Thoracic aorta (tissue), 2 donors: ENCODE data around the gene SPINK4. TPM values are rescaled to one million over a fixed set of nuclear protein-coding genes. Genes with fewer than 3 reads are reported as not detected.

Experiments used
- ATAC-seq: fragments of 150-250 bp; one replicate; pipeline ENCODE4 v1.8.0; 2017; ENCODE audit warnings: low read depth; ENCODE audit not compliant: insufficient number of reproducible peaks, low FRiP score
- DNase-seq: peaks from one replicate; pipeline ENCODE4 v3.0.0-alpha.2; 2020; ENCODE audit warnings: low spot score
- H3K27ac ChIP-seq, 2 donors: fragments of 200-600 bp; sonication (generic); 1 replicate in 1 of 2; 2 replicates in 1 of 2; pipeline ENCODE4 v1.5.1; 2016; ENCODE audit warnings: mild to moderate bottlenecking in 2 of 2, moderate library complexity in 2 of 2
- H3K27me3 ChIP-seq: fragments of 200-600 bp; sonication (generic); replicated peaks from 2 replicates; pipeline ENCODE4 v1.6.0; 2016; ENCODE audit warnings: mild to moderate bottlenecking; ENCODE audit not compliant: insufficient read depth
- H3K36me3 ChIP-seq: fragments of 200-600 bp; sonication (generic); one replicate; pipeline ENCODE4 v1.5.1; 2016
- H3K4me1 ChIP-seq, 2 donors: fragments of 200-600 bp; sonication (generic); 1 replicate in 1 of 2; 2 replicates in 1 of 2; pipeline versions ENCODE4 v1.5.1 to v1.6.0; 2016; ENCODE audit warnings: low read depth in 2 of 2, mild to moderate bottlenecking in 1 of 2; ENCODE audit not compliant: control insufficient read depth in 1 of 2
- H3K4me3 ChIP-seq: fragments of 200-600 bp; sonication (generic); 2 replicates; pipeline ENCODE4 v1.5.1; 2016; ENCODE audit warnings: mild to moderate bottlenecking
- H3K9me3 ChIP-seq: fragments of 200-600 bp; sonication (generic); 2 replicates; pipeline ENCODE4 v1.5.1; 2016
- CTCF ChIP-seq: fragments of 200-600 bp; sonication (generic); IDR thresholded peaks from one replicate; pipeline ENCODE4 v1.5.1; 2019; ENCODE audit warnings: antibody characterized with exemption
- total RNA-seq, 2 donors: library from RNA; depleted of rRNA; stranded (reverse); fragments of >200 nt; gene quantifications; one replicate each; pipeline versions ENCODE4 v1.1.0 to v1.2.3, GENCODE V29; 2016

The SPINK4 gene
- total RNA-seq, 2 donors from 2014 or later = not detected

- DNase-seq (no peak), ATAC-seq (no peak)
- no peak for TF ChIP-seq CTCF
- peak overlapping the region; percentile 94 for H3K4me3 ChIP-seq
- peaks cover 12 to 51% of the 10 kb centered on the region in 2 donors for H3K4me1 ChIP-seq
- H3K9me3 ChIP-seq = no peaks in the 10 kb centered on the region
- H3K27me3 ChIP-seq = no peaks in the 10 kb centered on the region
- H3K36me3 ChIP-seq = peaks cover 17% of the 10 kb centered on the region
- no peak overlapping the region for H3K27ac ChIP-seq
Measured at GRCh38 chr9:33291901-33292300, 51.9 kb downstream of the SPINK4 start.

- peaks cover 20 to 69% of the 10 kb centered on the region in 2 donors for H3K4me1 ChIP-seq
- ATAC-seq (no peak), DNase-seq (no peak)
- H3K4me3 ChIP-seq = no peak overlapping the region
- peaks cover 29% of the 10 kb centered on the region for H3K36me3 ChIP-seq
- TF ChIP-seq CTCF = no peak
- H3K9me3 ChIP-seq = no peaks in the 10 kb centered on the region
- no peaks in the 10 kb centered on the region for H3K27me3 ChIP-seq
- no peak overlapping the region for H3K27ac ChIP-seq
Measured at GRCh38 chr9:33293782-33294181, 53.8 kb downstream of the SPINK4 start.

GRCh38 chr9:33294670-33295432, 54.9 kb downstream of the SPINK4 start:
- H3K27ac ChIP-seq = no peak overlapping the region
- no peak for TF ChIP-seq CTCF
- H3K9me3 ChIP-seq = no peaks in the 10 kb centered on the region
- H3K27me3 ChIP-seq = no peaks in the 10 kb centered on the region
- ATAC-seq (no peak), DNase-seq (no peak)
- peaks cover 35% of the 10 kb centered on the region for H3K36me3 ChIP-seq
- no peak overlapping the region for H3K4me3 ChIP-seq
- peaks cover 22 to 70% of the 10 kb centered on the region in 2 donors for H3K4me1 ChIP-seq

- no peak for DNase-seq
- no peak for ATAC-seq
- TF ChIP-seq CTCF = no peak
- Histone ChIP-seq H3K9me3 (no peaks in the 10 kb centered on the region), H3K27ac (no peak overlapping the region), H3K4me3 (no peak overlapping the region), H3K36me3 (peaks cover 35% of the 10 kb centered on the region), H3K4me1 (peaks cover 22 to 70% of the 10 kb centered on the region in 2 donors), H3K27me3 (no peaks in the 10 kb centered on the region)
Measured at GRCh38 chr9:33295571-33295970, 55.6 kb downstream of the SPINK4 start.

GRCh38 chr9:33297432-33297831, 57.5 kb downstream of the SPINK4 start:
- Histone ChIP-seq H3K4me1 (peaks cover 22 to 54% of the 10 kb centered on the region in 2 donors), H3K36me3 (peaks cover 44% of the 10 kb centered on the region), H3K4me3 (no peak overlapping the region), H3K27me3 (no peaks in the 10 kb centered on the region), H3K9me3 (no peaks in the 10 kb centered on the region), H3K27ac (no peak overlapping the region)
- no peak for ATAC-seq
- DNase-seq = no peak
- TF ChIP-seq CTCF = no peak

Other genes starting within 250 kb of the SPINK4 start
- 10 to 100 TPM; 27.9 to 28.4 TPM for gene APTX, start 238.5 kb upstream of the SPINK4 start, total RNA-seq
- gene DNAJA1, start 214.9 kb upstream of the SPINK4 start, total RNA-seq = 100 to 1,000 TPM in 1 of 2 donors, 10 to 100 TPM in 1; 60.5 to 112 TPM
- gene SMU1, start 163.5 kb upstream of the SPINK4 start, total RNA-seq = 10 to 100 TPM; 14.9 to 19.0 TPM
- 10 to 100 TPM; 59.4 to 86.6 TPM for gene B4GALT1, start 72.8 kb upstream of the SPINK4 start, total RNA-seq
- gene BAG1, start 24.5 kb downstream of the SPINK4 start, total RNA-seq = 10 to 100 TPM; 30.6 to 40.5 TPM
- gene CHMP5, start 24.9 kb downstream of the SPINK4 start, total RNA-seq = 10 to 100 TPM; 50.0 to 55.9 TPM
- 10 to 100 TPM; 22.5 to 39.7 TPM for gene NFX1, start 50.3 kb downstream of the SPINK4 start, total RNA-seq
- gene AQP7, start 162.4 kb downstream of the SPINK4 start, total RNA-seq = 1 to 10 TPM; 1.8 to 1.9 TPM
- 10 to 100 TPM in 1 of 2 donors, 1 to 10 TPM in 1; 6.9 to 17.6 TPM for gene AQP3, start 207.4 kb downstream of the SPINK4 start, total RNA-seq
- gene NOL6, start 233.8 kb downstream of the SPINK4 start, total RNA-seq = 10 to 100 TPM; 20.8 to 34.9 TPM